NB4 (cell line): ENCODE measurements around the gene CPHXL.

Experiments
- DNase-seq: peaks from one replicate; pipeline ENCODE4 v3.0.0; 2010; ENCODE audit warnings: low read depth
- H3K4me3 ChIP-seq: one replicate; pipeline ENCODE4 v1.5.1; 2011; ENCODE audit warnings: mild to moderate bottlenecking, low read depth, low read length, moderate library complexity
- MYC ChIP-seq: IDR thresholded peaks from 2 replicates; pipeline ENCODE4 v1.6.1; 2011; ENCODE audit warnings: low read depth, low read length
- POLR2A ChIP-seq: IDR thresholded peaks from 2 replicates; pipeline ENCODE4 v1.6.1; 2011; ENCODE audit warnings: mild to moderate bottlenecking; ENCODE audit not compliant: insufficient read length; ENCODE audit errors: extremely low read depth
- TF ChIP-seq, protein P1 (sequence below): IDR thresholded peaks from one replicate; pipeline ENCODE4 v1.5.1; 2012; ENCODE audit warnings: low read depth, low read length
- TF ChIP-seq, protein P2 (sequence below): IDR thresholded peaks from 2 replicates; pipeline ENCODE4 v1.6.1; 2011; ENCODE audit warnings: low read depth, low read length

Gene CPHXL

DNA sequence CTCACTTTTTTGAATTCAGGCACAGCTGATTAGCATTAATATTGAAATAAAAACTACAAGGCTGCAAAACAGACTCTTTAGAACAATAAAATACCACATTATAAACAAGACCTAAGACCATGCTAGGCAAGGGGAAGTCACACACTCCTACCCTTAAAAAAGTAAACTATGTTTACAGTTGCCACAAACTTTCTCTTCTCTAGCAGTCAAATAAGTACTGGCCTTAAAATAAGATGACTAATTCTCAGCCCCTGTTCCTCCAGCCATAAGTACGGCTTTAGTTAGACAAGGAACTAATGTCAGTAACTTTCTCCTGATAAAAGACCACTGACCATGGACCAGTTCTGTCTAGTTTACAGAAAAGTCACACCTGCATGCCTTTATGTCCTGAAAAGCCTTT, 19.5 kb upstream of the CPHXL start:
- TF ChIP-seq, protein P1, sequence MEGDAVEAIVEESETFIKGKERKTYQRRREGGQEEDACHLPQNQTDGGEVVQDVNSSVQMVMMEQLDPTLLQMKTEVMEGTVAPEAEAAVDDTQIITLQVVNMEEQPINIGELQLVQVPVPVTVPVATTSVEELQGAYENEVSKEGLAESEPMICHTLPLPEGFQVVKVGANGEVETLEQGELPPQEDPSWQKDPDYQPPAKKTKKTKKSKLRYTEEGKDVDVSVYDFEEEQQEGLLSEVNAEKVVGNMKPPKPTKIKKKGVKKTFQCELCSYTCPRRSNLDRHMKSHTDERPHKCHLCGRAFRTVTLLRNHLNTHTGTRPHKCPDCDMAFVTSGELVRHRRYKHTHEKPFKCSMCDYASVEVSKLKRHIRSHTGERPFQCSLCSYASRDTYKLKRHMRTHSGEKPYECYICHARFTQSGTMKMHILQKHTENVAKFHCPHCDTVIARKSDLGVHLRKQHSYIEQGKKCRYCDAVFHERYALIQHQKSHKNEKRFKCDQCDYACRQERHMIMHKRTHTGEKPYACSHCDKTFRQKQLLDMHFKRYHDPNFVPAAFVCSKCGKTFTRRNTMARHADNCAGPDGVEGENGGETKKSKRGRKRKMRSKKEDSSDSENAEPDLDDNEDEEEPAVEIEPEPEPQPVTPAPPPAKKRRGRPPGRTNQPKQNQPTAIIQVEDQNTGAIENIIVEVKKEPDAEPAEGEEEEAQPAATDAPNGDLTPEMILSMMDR, result no peak
- H3K4me3 ChIP-seq, result no peak overlapping the region
- no peak for DNase-seq

DNA sequence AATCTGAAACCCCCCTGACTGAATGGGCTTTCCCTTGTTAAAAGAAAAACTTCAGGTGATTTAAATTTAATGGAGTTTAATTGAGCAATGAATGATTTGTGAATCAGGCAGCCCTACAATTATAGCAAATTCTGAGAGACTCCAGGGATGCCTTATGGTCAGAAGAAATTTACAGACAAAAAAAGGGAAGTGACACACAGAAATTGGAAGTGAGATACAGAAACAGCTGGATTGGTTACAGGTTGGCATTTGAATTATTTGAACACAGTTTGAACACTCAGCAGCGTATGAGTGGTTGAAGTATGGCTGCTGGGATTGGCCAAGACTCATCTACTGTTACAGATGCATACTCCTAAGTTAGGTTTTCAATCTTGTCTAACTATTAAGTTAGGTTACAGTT, 19.0 kb upstream of the CPHXL start:
- DNase-seq, result no peak
- TF ChIP-seq, protein P1, result no peak
- TF ChIP-seq, protein P2, sequence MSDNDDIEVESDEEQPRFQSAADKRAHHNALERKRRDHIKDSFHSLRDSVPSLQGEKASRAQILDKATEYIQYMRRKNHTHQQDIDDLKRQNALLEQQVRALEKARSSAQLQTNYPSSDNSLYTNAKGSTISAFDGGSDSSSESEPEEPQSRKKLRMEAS, result no peak
- TF ChIP-seq POLR2A (no peak), MYC (no peak)
- H3K4me3 ChIP-seq, result no peak overlapping the region

DNA sequence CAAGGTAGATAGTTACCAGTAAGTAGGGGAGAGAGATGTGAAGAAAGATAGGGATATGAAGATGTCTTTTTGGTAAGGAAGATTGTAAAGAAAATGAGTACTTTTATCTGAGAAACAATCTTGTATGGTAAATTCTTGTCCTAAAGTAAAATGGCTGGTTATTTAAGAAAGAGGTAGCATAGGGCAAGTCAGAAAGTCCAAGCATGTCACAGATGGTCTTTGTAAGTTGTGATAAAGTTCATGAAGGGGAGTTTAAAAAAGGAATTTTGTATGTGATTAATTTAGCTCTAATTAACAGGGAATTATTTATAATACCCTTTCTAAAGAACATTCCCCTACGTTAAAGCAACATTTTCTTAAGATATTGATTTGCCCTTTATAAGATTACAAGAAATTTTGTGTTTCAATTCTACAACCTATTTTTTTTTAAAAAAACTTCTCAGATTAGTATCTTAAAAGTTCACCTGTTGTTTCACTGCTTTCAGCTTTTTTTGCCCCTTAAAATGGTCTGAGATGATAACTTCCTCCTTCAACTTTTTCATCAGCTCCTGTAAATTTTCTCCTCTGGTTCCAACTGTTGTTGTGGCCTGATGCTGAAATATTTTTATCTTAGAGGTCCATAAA, 16.2 kb upstream of the CPHXL start:
- TF ChIP-seq, protein P2, result no peak
- TF ChIP-seq POLR2A (no peak), MYC (no peak)
- TF ChIP-seq, protein P1, result no peak
- no peak overlapping the region for H3K4me3 ChIP-seq
- peak; percentile 23 for DNase-seq

DNA sequence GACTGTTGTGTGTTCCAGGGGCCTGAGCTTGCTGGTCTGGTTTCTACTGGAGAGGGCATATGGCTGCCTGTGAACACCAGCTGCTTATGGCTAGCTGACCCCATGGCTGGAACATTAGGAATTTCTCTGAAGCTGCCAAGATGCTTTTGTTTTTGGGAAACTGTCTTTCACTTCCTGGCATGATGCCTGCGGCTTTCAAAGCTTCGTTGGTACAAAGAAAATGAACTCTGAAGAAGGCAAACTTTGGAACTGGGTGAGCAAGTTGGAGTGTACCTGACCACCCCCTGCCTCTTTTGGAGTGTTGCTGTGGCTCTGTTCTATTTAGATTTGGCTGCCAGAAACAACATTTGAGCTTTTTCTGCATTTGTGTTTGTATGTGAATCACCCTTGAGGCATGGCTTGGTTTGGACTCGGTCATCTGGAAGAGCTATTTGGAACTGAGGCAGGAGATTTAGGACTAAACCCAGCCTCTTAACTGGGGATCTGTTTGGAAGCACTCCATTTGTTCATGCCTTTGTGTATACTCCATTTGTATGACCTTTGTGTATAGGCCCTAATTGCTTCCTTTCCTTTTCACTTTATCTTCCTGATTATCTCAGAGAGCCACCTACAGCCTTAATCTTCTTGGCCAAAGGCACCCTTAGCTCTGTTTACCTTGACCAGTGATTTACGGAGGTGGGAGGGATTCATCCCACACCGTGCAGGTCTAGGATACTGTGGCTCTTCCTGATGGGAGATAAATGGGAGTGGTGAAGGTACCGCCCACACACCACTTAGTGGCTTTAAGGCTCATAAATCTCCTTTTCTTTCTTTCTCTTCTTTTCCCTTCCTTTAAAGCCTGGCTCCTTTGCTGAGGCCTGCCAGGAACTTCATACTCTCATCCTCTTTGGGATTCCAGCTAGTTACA, 7.3 kb upstream of the CPHXL start:
- DNase-seq, result no peak
- no peak overlapping the region for H3K4me3 ChIP-seq
- no peak for TF ChIP-seq MYC
- TF ChIP-seq, protein P2, result no peak
- no peak for TF ChIP-seq POLR2A
- TF ChIP-seq, protein P1, result no peak

DNA sequence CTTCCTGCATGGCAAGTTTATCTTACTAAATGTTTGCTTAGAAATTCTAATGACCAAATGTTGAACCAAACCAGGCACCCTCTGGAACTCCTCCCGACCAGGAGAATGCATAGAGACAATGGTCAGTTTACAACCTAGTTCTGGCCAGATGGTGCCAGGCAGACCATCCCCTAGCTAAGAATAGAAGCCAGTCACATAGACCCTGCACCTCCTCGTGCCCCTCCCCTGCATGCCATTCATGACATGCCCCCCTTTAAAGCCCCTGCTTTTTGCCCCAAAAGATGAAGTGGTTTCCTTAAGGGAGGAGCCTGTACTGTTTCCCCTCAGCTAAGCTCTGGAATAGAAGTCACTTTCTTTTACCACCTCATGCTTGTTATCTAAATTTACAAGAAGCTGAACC, 6.6 kb upstream of the CPHXL start:
- TF ChIP-seq POLR2A, result no peak
- TF ChIP-seq, protein P2, result no peak
- TF ChIP-seq, protein P1, result no peak
- TF ChIP-seq MYC, result no peak
- H3K4me3 ChIP-seq, result no peak overlapping the region
- DNase-seq, result no peak
